NOMO-1 (cell line): Measurements from ENCODE around the gene WASHC1.
"Not testable (repeated sequence)": the region's sequence is repeated elsewhere in the genome, so short reads cannot be mapped to it uniquely, and the experiment has no call there.

Experiments
- DNase-seq, 2 experiments: peaks; one replicate each; lab custom pipeline; 2025; ENCODE audit not compliant: unreplicated experiment in 2 of 2; lab: John Stamatoyannopoulos, UW

WASHC1 gene

GRCh38 chr9:16875-17274 lies 12.4 kb downstream of the WASHC1 start:
- not testable (repeated sequence) for DNase-seq

GRCh38 chr9:14129-14809 lies 15.0 kb downstream of the WASHC1 start:
- not testable (repeated sequence) for DNase-seq

- not testable (repeated sequence) for DNase-seq
Measured at GRCh38 chr9:11206-11605, 18.1 kb downstream of the WASHC1 start.

DNA sequence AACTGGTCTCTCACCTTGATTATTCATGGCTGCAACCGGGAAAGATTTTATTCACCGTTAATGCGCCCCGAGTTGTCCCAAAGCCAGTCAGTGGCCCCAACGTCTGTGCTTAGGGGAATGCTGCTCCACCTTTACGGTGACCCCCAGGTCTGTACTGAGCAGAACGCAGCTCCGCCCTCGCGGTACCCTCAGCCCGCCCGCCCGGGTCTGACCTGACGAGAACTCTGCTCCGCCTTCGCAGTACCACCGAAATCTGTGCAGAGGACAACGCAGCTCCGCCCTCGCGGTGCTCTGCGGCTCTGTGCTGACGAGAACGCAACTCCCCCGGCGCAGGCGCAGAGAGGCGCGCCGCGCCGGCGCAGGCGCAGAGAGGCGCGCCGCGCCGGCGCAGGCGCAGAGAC lies 18.6 kb downstream of the WASHC1 start:
- not testable (repeated sequence) for DNase-seq

DNA sequence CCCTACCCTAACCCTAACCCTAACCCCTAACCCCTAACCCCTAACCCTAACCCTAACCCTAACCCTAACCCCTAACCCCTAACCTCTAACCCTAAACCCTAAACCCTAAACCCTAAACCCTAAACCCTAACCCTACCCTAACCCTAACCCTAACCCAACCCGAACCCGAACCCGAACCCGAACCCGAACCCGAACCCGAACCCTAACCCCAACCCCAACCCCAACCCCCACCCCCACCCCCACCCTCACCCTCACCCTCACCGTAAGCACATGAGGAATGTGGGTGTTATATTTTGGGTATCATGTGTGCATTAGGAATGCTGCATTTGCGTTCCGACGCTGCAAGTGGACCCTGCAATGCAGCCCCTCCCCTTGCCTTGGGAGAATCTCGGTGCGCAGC lies 19.0 kb downstream of the WASHC1 start:
- not testable (repeated sequence) for DNase-seq
